Thoracic aorta (tissue), 2 donors: ENCODE results near the gene ATF7. TPM values are rescaled to one million over a fixed set of nuclear protein-coding genes. Genes with fewer than 3 reads are reported as not detected.

Experiments used
- ATAC-seq: fragments of 150-250 bp; one replicate; pipeline ENCODE4 v1.8.0; 2017; ENCODE audit warnings: low read depth; ENCODE audit not compliant: insufficient number of reproducible peaks, low FRiP score
- DNase-seq: peaks from one replicate; pipeline ENCODE4 v3.0.0-alpha.2; 2020; ENCODE audit warnings: low spot score
- H3K27ac ChIP-seq, 2 donors: fragments of 200-600 bp; sonication (generic); 1 replicate in 1 of 2; 2 replicates in 1 of 2; pipeline ENCODE4 v1.5.1; 2016; ENCODE audit warnings: mild to moderate bottlenecking in 2 of 2, moderate library complexity in 2 of 2
- H3K27me3 ChIP-seq: fragments of 200-600 bp; sonication (generic); replicated peaks from 2 replicates; pipeline ENCODE4 v1.6.0; 2016; ENCODE audit warnings: mild to moderate bottlenecking; ENCODE audit not compliant: insufficient read depth
- H3K36me3 ChIP-seq: fragments of 200-600 bp; sonication (generic); one replicate; pipeline ENCODE4 v1.5.1; 2016
- H3K4me1 ChIP-seq, 2 donors: fragments of 200-600 bp; sonication (generic); 1 replicate in 1 of 2; 2 replicates in 1 of 2; pipeline versions ENCODE4 v1.5.1 to v1.6.0; 2016; ENCODE audit warnings: low read depth in 2 of 2, mild to moderate bottlenecking in 1 of 2; ENCODE audit not compliant: control insufficient read depth in 1 of 2
- H3K4me3 ChIP-seq: fragments of 200-600 bp; sonication (generic); 2 replicates; pipeline ENCODE4 v1.5.1; 2016; ENCODE audit warnings: mild to moderate bottlenecking
- H3K9me3 ChIP-seq: fragments of 200-600 bp; sonication (generic); 2 replicates; pipeline ENCODE4 v1.5.1; 2016
- total RNA-seq, 2 donors: library from RNA; depleted of rRNA; stranded (reverse); fragments of >200 nt; gene quantifications; one replicate each; pipeline versions ENCODE4 v1.1.0 to v1.2.3, GENCODE V29; 2016
- TF ChIP-seq, protein P1 (sequence below): fragments of 200-600 bp; sonication (generic); IDR thresholded peaks from one replicate; pipeline ENCODE4 v1.5.1; 2019; ENCODE audit warnings: antibody characterized with exemption

The ATF7 gene
- total RNA-seq, 2 donors from 2014 or later: 24.4 to 82.1 TPM

- TF ChIP-seq, protein P1, sequence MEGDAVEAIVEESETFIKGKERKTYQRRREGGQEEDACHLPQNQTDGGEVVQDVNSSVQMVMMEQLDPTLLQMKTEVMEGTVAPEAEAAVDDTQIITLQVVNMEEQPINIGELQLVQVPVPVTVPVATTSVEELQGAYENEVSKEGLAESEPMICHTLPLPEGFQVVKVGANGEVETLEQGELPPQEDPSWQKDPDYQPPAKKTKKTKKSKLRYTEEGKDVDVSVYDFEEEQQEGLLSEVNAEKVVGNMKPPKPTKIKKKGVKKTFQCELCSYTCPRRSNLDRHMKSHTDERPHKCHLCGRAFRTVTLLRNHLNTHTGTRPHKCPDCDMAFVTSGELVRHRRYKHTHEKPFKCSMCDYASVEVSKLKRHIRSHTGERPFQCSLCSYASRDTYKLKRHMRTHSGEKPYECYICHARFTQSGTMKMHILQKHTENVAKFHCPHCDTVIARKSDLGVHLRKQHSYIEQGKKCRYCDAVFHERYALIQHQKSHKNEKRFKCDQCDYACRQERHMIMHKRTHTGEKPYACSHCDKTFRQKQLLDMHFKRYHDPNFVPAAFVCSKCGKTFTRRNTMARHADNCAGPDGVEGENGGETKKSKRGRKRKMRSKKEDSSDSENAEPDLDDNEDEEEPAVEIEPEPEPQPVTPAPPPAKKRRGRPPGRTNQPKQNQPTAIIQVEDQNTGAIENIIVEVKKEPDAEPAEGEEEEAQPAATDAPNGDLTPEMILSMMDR: no peak
- peaks cover 63% of the 10 kb centered on the region for H3K36me3 ChIP-seq
- DNase-seq: no peak
- H3K27me3 ChIP-seq: no peaks in the 10 kb centered on the region
- H3K9me3 ChIP-seq: no peaks in the 10 kb centered on the region
- H3K4me1 ChIP-seq: peaks cover 0 to 2% of the 10 kb centered on the region in 2 donors
- no peak overlapping the region for H3K4me3 ChIP-seq
- peak overlapping the region in 1 of 2 donors; percentile 38 for H3K27ac ChIP-seq
- no peak for ATAC-seq
These were observed 87.9 kb downstream of the ATF7 start for GRCh38 chr12:53538209-53538689.

DNA sequence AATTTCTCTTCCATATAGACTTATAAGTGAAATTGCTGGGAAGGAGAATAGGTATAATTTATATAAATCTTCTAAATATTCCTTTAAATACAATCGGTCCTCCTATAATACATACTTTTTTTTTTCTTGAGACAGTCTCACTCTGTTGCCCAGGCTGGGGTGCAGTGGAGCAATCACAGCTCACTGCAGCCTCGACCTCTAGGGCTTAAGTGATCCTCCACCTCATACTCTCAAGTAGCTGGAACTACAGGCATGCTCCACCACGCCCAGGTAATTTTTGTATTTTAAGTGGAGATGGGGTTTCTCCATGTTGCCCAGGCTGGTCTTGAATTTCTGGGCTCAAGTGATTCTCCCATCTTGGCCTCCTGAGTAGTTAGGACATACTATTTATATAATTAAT is 89.2 kb downstream of the ATF7 start:
- Histone ChIP-seq H3K36me3 (peaks cover 65% of the 10 kb centered on the region), H3K27me3 (no peaks in the 10 kb centered on the region), H3K9me3 (no peaks in the 10 kb centered on the region), H3K4me1 (no peaks in the 10 kb centered on the region), H3K27ac (no peak overlapping the region), H3K4me3 (no peak overlapping the region)
- DNase-seq: no peak
- ATAC-seq: no peak
- TF ChIP-seq, protein P1: no peak

GRCh38 chr12:53533471-53533870 is 92.7 kb downstream of the ATF7 start:
- TF ChIP-seq, protein P1: no peak
- no peak overlapping the region for H3K27ac ChIP-seq
- H3K36me3 ChIP-seq: peaks cover 78% of the 10 kb centered on the region
- H3K27me3 ChIP-seq: no peaks in the 10 kb centered on the region
- H3K9me3 ChIP-seq: no peaks in the 10 kb centered on the region
- no peaks in the 10 kb centered on the region for H3K4me1 ChIP-seq
- ATAC-seq (no peak), DNase-seq (no peak)
- H3K4me3 ChIP-seq: no peak overlapping the region

- ATAC-seq (no peak), DNase-seq (no peak)
- H3K4me1 ChIP-seq: no peaks in the 10 kb centered on the region
- H3K27ac ChIP-seq: no peak overlapping the region
- no peaks in the 10 kb centered on the region for H3K27me3 ChIP-seq
- no peaks in the 10 kb centered on the region for H3K9me3 ChIP-seq
- H3K4me3 ChIP-seq: no peak overlapping the region
- peaks cover 74% of the 10 kb centered on the region for H3K36me3 ChIP-seq
- TF ChIP-seq, protein P1: no peak
These were observed 93.4 kb downstream of the ATF7 start for GRCh38 chr12:53532524-53533445.

DNA sequence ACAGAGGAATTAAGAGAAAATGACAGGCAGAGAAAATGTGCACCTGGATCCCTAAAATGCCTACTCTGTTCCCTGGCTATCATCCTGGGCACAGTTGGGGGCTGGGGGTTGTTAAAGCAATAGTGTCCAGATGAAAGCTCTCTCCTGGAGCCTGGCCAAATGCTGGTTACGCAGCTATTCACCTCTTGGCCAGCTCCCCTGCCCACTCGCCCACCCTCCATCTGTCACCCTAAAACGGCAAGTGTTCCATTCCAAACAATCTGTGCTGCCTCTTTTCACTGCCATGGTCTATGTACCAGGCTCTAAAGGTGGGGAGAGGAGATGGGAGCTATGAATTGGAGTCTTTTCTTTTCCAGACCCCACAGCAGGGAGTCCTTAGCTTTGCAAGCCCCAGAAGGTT is 94.2 kb downstream of the ATF7 start:
- DNase-seq: no peak
- Histone ChIP-seq H3K27ac (no peak overlapping the region), H3K36me3 (peaks cover 73% of the 10 kb centered on the region), H3K4me1 (no peaks in the 10 kb centered on the region), H3K4me3 (no peak overlapping the region), H3K9me3 (no peaks in the 10 kb centered on the region), H3K27me3 (no peaks in the 10 kb centered on the region)
- no peak for ATAC-seq
- TF ChIP-seq, protein P1: no peak
